Skeletal muscle satellite cell (primary cell): Measurements from ENCODE around the gene OR6V1. TPM values are rescaled to one million over a fixed set of nuclear protein-coding genes. Genes with fewer than 3 reads are reported as not detected.

Experiments used
- H3K27me3 ChIP-seq: 2 replicates; pipeline ENCODE4 v1.7.0; 2013; ENCODE audit warnings: low read length; ENCODE audit not compliant: control insufficient read depth, insufficient read depth
- H3K36me3 ChIP-seq: 2 replicates; pipeline ENCODE4 v1.7.0; 2013; ENCODE audit warnings: mild to moderate bottlenecking, control low read depth, low read length; ENCODE audit not compliant: insufficient read depth
- H3K4me1 ChIP-seq: 2 replicates; pipeline ENCODE4 v1.7.0; 2013; ENCODE audit warnings: low read length; ENCODE audit not compliant: control insufficient read depth, insufficient read depth
- H3K4me2 ChIP-seq: 2 replicates; pipeline ENCODE4 v1.7.0; 2013; ENCODE audit warnings: mild to moderate bottlenecking, low read length
- H3K4me3 ChIP-seq: 2 replicates; pipeline ENCODE4 v1.7.0; 2013; ENCODE audit warnings: low read length
- H3K9ac ChIP-seq: 2 replicates; pipeline ENCODE4 v1.7.0; 2013; ENCODE audit warnings: mild to moderate bottlenecking, low read depth, low read length, moderate library complexity
- H3K9me3 ChIP-seq: replicated peaks from 2 replicates; pipeline ENCODE4 v1.7.0; 2013; ENCODE audit warnings: mild to moderate bottlenecking, control low read depth, low read length
- total RNA-seq: library from RNA; depleted of rRNA; stranded (reverse); fragments of >200 nt; gene quantifications from 2 replicates; pipeline ENCODE4 v1.2.3, GENCODE V29; 2012; rRNA removed

OR6V1 gene
- not detected in 2 replicates for total RNA-seq

GRCh38 chr7:143052041-143052440, at the start of gene OR6V1:
TSS of gene OR6V1 (plus strand) at chr7:143052341. CDS start at chr7:143052341, 0 bp downstream.
- Histone ChIP-seq H3K4me1 (peaks cover 16% of the 10 kb centered on the region), H3K27me3 (no peaks in the 10 kb centered on the region), H3K4me3 (no peak within 1 kb of the TSS), H3K4me2 (peak within 1 kb of the TSS; percentile 46), H3K9ac (no peak within 1 kb of the TSS), H3K36me3 (no peaks in the 10 kb centered on the region), H3K9me3 (no peaks in the 10 kb centered on the region)

- Histone ChIP-seq H3K9me3 (no peaks in the 10 kb centered on the region), H3K27me3 (no peaks in the 10 kb centered on the region), H3K4me2 (peak overlapping the region; percentile 75), H3K36me3 (no peaks in the 10 kb centered on the region), H3K4me1 (peaks cover 3% of the 10 kb centered on the region), H3K4me3 (peak overlapping the region; percentile 49), H3K9ac (no peak overlapping the region)
Observed at GRCh38 chr7:143002898-143003297, 49.2 kb upstream of the OR6V1 start.

GRCh38 chr7:143003393-143004051, 48.6 kb upstream of the OR6V1 start:
- Histone ChIP-seq H3K36me3 (no peaks in the 10 kb centered on the region), H3K9me3 (no peaks in the 10 kb centered on the region), H3K4me2 (peak overlapping the region; percentile 75), H3K4me3 (peak overlapping the region; percentile 49), H3K4me1 (peaks cover 3% of the 10 kb centered on the region), H3K27me3 (no peaks in the 10 kb centered on the region), H3K9ac (no peak overlapping the region)

- Histone ChIP-seq H3K27me3 (no peaks in the 10 kb centered on the region), H3K4me1 (peaks cover 3% of the 10 kb centered on the region), H3K4me3 (no peak overlapping the region)
Observed at GRCh38 chr7:143005632-143006260, 46.4 kb upstream of the OR6V1 start.

GRCh38 chr7:143008007-143008901, 43.9 kb upstream of the OR6V1 start:
- peaks cover 11% of the 10 kb centered on the region for H3K4me1 ChIP-seq
- no peaks in the 10 kb centered on the region for H3K9me3 ChIP-seq
- H3K9ac ChIP-seq, result no peak overlapping the region
- no peak overlapping the region for H3K4me3 ChIP-seq
- H3K36me3 ChIP-seq, result no peaks in the 10 kb centered on the region
- H3K27me3 ChIP-seq, result no peaks in the 10 kb centered on the region
- no peak overlapping the region for H3K4me2 ChIP-seq

More at GRCh38 chr7:143005632-143006260, 46.4 kb upstream of the OR6V1 start:
- no peak overlapping the region for H3K9ac ChIP-seq
- H3K36me3 ChIP-seq, result no peaks in the 10 kb centered on the region
- H3K9me3 ChIP-seq, result no peaks in the 10 kb centered on the region
- no peak overlapping the region for H3K4me2 ChIP-seq

- H3K4me3 ChIP-seq, result no peak overlapping the region
Observed at GRCh38 chr7:143012001-143012400, 40.1 kb upstream of the OR6V1 start.

GRCh38 chr7:143012409-143012808, 39.7 kb upstream of the OR6V1 start:
- Histone ChIP-seq H3K9me3 (no peaks in the 10 kb centered on the region), H3K9ac (no peak overlapping the region), H3K4me3 (no peak overlapping the region), H3K4me1 (peaks cover 52% of the 10 kb centered on the region), H3K36me3 (no peaks in the 10 kb centered on the region), H3K27me3 (no peaks in the 10 kb centered on the region), H3K4me2 (no peak overlapping the region)

More at GRCh38 chr7:143012001-143012400, 40.1 kb upstream of the OR6V1 start:
- Histone ChIP-seq H3K27me3 (no peaks in the 10 kb centered on the region), H3K36me3 (no peaks in the 10 kb centered on the region), H3K4me2 (no peak overlapping the region), H3K9ac (no peak overlapping the region), H3K9me3 (no peaks in the 10 kb centered on the region), H3K4me1 (peaks cover 48% of the 10 kb centered on the region)

GRCh38 chr7:143013473-143013872, 38.7 kb upstream of the OR6V1 start:
- Histone ChIP-seq H3K9me3 (no peaks in the 10 kb centered on the region), H3K4me2 (peak overlapping the region; percentile 79), H3K4me1 (peaks cover 55% of the 10 kb centered on the region), H3K9ac (peak overlapping the region; percentile 67), H3K27me3 (no peaks in the 10 kb centered on the region), H3K4me3 (peak overlapping the region; percentile 56), H3K36me3 (no peaks in the 10 kb centered on the region)

GRCh38 chr7:143013893-143014292, 38.2 kb upstream of the OR6V1 start:
- H3K9ac ChIP-seq, result peak overlapping the region; percentile 67
- H3K27me3 ChIP-seq, result no peaks in the 10 kb centered on the region
- H3K4me1 ChIP-seq, result peaks cover 58% of the 10 kb centered on the region
- H3K36me3 ChIP-seq, result no peaks in the 10 kb centered on the region
- peak overlapping the region; percentile 79 for H3K4me2 ChIP-seq
- H3K9me3 ChIP-seq, result no peaks in the 10 kb centered on the region
- H3K4me3 ChIP-seq, result peak overlapping the region; percentile 56

- H3K4me3 ChIP-seq, result peak overlapping the region; percentile 52
- peaks cover 58% of the 10 kb centered on the region for H3K4me1 ChIP-seq
- peak overlapping the region; percentile 20 for H3K9ac ChIP-seq
- H3K36me3 ChIP-seq, result no peaks in the 10 kb centered on the region
- peak overlapping the region; percentile 79 for H3K4me2 ChIP-seq
- H3K9me3 ChIP-seq, result no peaks in the 10 kb centered on the region
- H3K27me3 ChIP-seq, result no peaks in the 10 kb centered on the region
Observed at GRCh38 chr7:143015084-143015483, 37.1 kb upstream of the OR6V1 start.

- H3K36me3 ChIP-seq, result no peaks in the 10 kb centered on the region
Observed at GRCh38 chr7:143015926-143016490, 36.1 kb upstream of the OR6V1 start.

More at GRCh38 chr7:143015926-143016490, 36.1 kb upstream of the OR6V1 start:
- H3K4me3 ChIP-seq, result no peak overlapping the region
- H3K4me1 ChIP-seq, result peaks cover 58% of the 10 kb centered on the region
- no peaks in the 10 kb centered on the region for H3K9me3 ChIP-seq
- H3K27me3 ChIP-seq, result no peaks in the 10 kb centered on the region
- peak overlapping the region; percentile 46 for H3K4me2 ChIP-seq
- peak overlapping the region; percentile 45 for H3K9ac ChIP-seq
